GM19395 (cell line): ENCODE data around the gene PET100.

Source experiments
- ATAC-seq: cut with Tn5 transposase; IDR thresholded peaks from one replicate; pipeline ENCODE4 v1.9.1; 2021; ENCODE audit warnings: mild to moderate bottlenecking, moderate library complexity; ENCODE audit not compliant: unreplicated experiment

PET100 gene

DNA sequence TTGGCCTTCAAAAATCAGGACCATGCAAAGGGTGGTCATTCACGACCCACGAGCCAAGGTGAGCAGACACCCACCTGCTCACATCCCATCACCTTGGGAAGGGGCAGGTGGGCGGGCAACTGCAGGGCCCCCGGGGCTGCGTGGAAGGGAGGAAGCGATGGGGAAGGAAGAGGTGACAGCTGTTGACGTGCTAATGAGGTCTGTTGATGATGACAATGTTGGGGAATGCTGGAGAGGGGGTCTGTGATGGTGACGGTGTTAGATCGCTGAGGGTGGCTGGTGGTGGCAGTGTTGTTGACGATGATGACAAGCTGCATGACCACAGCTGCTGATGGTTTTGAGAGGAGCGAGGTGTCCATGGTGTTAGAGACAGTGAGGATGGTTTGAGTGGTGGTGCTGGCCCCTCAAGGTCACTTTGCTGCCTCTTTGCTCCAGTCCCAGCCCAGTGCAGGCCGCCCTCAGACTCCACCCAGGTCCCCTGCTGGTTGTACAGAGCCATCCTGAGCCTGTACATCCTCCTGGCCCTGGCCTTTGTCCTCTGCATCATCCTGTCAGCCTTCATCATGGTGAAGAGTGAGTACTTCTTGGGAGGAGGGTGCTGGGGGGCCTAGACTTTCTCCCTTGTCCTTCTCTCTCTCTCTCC is 48.2 kb downstream of the PET100 start:
- ATAC-seq, result no peak

DNA sequence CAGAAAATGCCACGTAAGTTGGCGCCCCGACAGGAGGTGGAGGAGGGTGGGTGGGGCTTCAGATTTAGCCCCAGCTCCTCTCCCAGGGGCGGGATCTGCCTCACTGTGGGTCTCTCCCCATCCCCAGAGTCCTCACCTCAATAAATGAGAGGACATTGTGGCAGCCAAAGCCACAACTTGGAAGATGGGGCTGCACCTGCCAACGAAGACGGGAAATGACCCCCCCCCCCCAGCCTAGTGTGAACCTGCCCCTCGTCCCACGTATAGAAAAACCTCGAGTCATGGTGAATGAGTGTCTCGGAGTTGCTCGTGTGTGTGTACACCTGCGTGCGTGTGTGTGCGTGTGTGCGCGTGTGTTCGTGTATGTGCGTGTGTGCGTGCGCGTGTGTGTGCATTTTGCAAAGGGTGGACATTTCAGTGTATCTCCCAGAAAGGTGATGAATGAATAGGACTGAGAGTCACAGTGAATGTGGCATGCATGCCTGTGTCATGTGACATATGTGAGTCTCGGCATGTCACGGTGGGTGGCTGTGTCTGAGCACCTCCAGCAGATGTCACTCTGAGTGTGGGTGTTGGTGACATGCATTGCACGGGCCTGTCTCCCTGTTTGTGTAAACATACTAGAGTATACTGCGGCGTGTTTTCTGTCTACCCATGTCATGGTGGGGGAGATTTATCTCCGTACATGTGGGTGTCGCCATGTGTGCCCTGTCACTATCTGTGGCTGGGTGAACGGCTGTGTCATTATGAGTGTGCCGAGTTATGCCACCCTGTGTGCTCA is 49.6 kb downstream of the PET100 start:
- ATAC-seq, result no peak

GRCh38 chr19:7679771-7680605 is 50.4 kb downstream of the PET100 start:
- peak; percentile 6 for ATAC-seq

- peak; percentile 48 for ATAC-seq
Observed at GRCh38 chr19:7680606-7681339, 51.2 kb downstream of the PET100 start, which contains the start of gene TRAPPC5. Gene TRAPPC5, plus strand, starts transcription at chr19:7680833. Its CDS starts 1,421 bp downstream, at chr19:7682254.
